H1 (cell line): Measurements from ENCODE around the gene ATXN7L3B. TPM values are rescaled to one million over a fixed set of nuclear protein-coding genes. Genes with fewer than 3 reads are reported as not detected.

ENCODE experiments used
- CTCF ChIA-PET: fragments of 300-600 bp; sonication (Branson Sonifier 250); formaldehyde crosslinking; loops from one replicate; lab custom pipeline; 2021; ENCODE audit not compliant: partially characterized antibody; lab: Charles Lee
- POLR2A ChIA-PET: fragments of 300-600 bp; sonication (Branson Sonifier 250); formaldehyde crosslinking; loops from one replicate; lab custom pipeline; 2021; ENCODE audit warnings: inconsistent platforms; ENCODE audit not compliant: partially characterized antibody; lab: Charles Lee
- DNase-seq, 2 experiments: peaks; one replicate each; pipeline versions ENCODE4 v3.0.0 to v3.0.0-alpha.2; 2010 to 2022; ENCODE audit warnings: low spot score in 2 of 2, low read depth in 1 of 2, mixed read lengths in 1 of 2
- FAIRE-seq: peaks from 2 replicates; lab custom pipeline; 2011; peaks lifted over from hg19 to GRCh38; lab: Jason Lieb, UNC
- H2AFZ ChIP-seq: 2 replicates; pipeline ENCODE4 v1.8.1; 2012; ENCODE audit warnings: low read length, inconsistent platforms
- H2AK5ac ChIP-seq: 2 replicates; pipeline ENCODE4 v1.6.1; 2013; ENCODE audit warnings: low read depth, low read length
- H2BK120ac ChIP-seq: replicated peaks from 2 replicates; pipeline ENCODE3; 2013; ENCODE audit warnings: low read depth, low read length, inconsistent platforms
- H2BK12ac ChIP-seq: 2 replicates; pipeline ENCODE4 v1.6.1; 2013; ENCODE audit warnings: low read depth, low read length
- H2BK15ac ChIP-seq: 2 replicates; pipeline ENCODE4 v1.6.1; 2013; ENCODE audit warnings: low read length
- H2BK20ac ChIP-seq: 2 replicates; pipeline ENCODE4 v1.6.1; 2013; ENCODE audit warnings: low read length
- H2BK5ac ChIP-seq: 2 replicates; pipeline ENCODE4 v1.6.1; 2013; ENCODE audit warnings: low read depth, low read length
- H3K14ac ChIP-seq: 2 replicates; pipeline ENCODE4 v1.6.1; 2013; ENCODE audit warnings: inconsistent platforms; ENCODE audit not compliant: insufficient read length
- H3K18ac ChIP-seq: 2 replicates; pipeline ENCODE4 v1.6.1; 2013; ENCODE audit warnings: low read length; ENCODE audit errors: extremely low read depth
- H3K23ac ChIP-seq: 2 replicates; pipeline ENCODE4 v1.6.1; 2013; ENCODE audit warnings: inconsistent platforms; ENCODE audit not compliant: insufficient read length
- H3K23me2 ChIP-seq: 2 replicates; pipeline ENCODE4 v1.6.1; 2013; ENCODE audit warnings: low read depth, low read length
- H3K27ac ChIP-seq: 2 replicates; pipeline ENCODE4 v1.6.1; 2011; ENCODE audit warnings: low read depth, low read length, inconsistent platforms
- H3K27me3 ChIP-seq, 4 experiments: replicated peaks in 1 of 4; 1 replicate in 1 of 4; 2 replicates in 3 of 4; pipeline versions ENCODE4 v1.6.1 to v1.8.1; 2011 to 2013; ENCODE audit warnings: low read length in 3 of 4, mild to moderate bottlenecking in 3 of 4, inconsistent platforms in 2 of 4, mixed read lengths in 2 of 4, moderate library complexity in 1 of 4; ENCODE audit not compliant: control insufficient read depth in 3 of 4, insufficient read depth in 3 of 4; ENCODE audit errors: extremely low read depth in 1 of 4
- H3K36me3 ChIP-seq, 4 experiments: 2 replicates each; pipeline versions ENCODE4 v1.6.1 to v1.8.1; 2011 to 2013; ENCODE audit warnings: mild to moderate bottlenecking in 4 of 4, low read length in 3 of 4, moderate library complexity in 2 of 4, control low read depth in 1 of 4, inconsistent platforms in 1 of 4; ENCODE audit not compliant: insufficient read depth in 4 of 4, control insufficient read depth in 2 of 4
- H3K4ac ChIP-seq: replicated peaks from 2 replicates; pipeline ENCODE3; 2013; ENCODE audit warnings: low read length, low read depth, mixed read lengths, inconsistent platforms; ENCODE audit not compliant: insufficient read length
- H3K4me1 ChIP-seq, 4 experiments: replicated peaks in 1 of 4; 1 replicate in 1 of 4; 2 replicates in 3 of 4; pipeline versions ENCODE4 v1.6.1 to v1.8.1; 2011 to 2013; ENCODE audit warnings: low read length in 3 of 4, inconsistent platforms in 2 of 4, mixed read lengths in 1 of 4; ENCODE audit not compliant: insufficient read depth in 4 of 4, control insufficient read depth in 3 of 4
- H3K4me2 ChIP-seq, 2 experiments: 2 replicates each; pipeline versions ENCODE4 v1.6.1 to v1.8.1; 2011 to 2013; ENCODE audit warnings: low read depth in 2 of 2, low read length in 2 of 2, control low read depth in 1 of 2, inconsistent platforms in 1 of 2, mild to moderate bottlenecking in 1 of 2; ENCODE audit not compliant: insufficient read depth in 1 of 2
- H3K4me3 ChIP-seq, 4 experiments: fragments of 200-600, 300-600 bp in 1 of 4; sonication (generic), shearing (Covaris generic), sonication (Bioruptor Twin) in 1 of 4; 2 replicates each; pipeline versions ENCODE4 v1.5.1 to v1.8.1; 2011 to 2016; ENCODE audit warnings: low read length in 4 of 4, low read depth in 3 of 4, control low read depth in 2 of 4, inconsistent platforms in 2 of 4, mild to moderate bottlenecking in 2 of 4, mixed read lengths in 1 of 4, moderate library complexity in 1 of 4; ENCODE audit not compliant: insufficient read depth in 2 of 4; ENCODE audit errors: extremely low read depth in 1 of 4
- H3K56ac ChIP-seq: replicated peaks from 2 replicates; pipeline ENCODE3; 2013; ENCODE audit warnings: low read depth, mild to moderate bottlenecking, mixed read lengths, low read length, inconsistent platforms; ENCODE audit not compliant: insufficient read length
- H3K79me1 ChIP-seq: 2 replicates; pipeline ENCODE4 v1.6.1; 2013; ENCODE audit warnings: low read depth, low read length, control low read depth
- H3K79me2 ChIP-seq, 2 experiments: 2 replicates each; pipeline versions ENCODE4 v1.6.1 to v1.8.1; 2012 to 2013; ENCODE audit warnings: low read length in 2 of 2, mild to moderate bottlenecking in 2 of 2, inconsistent platforms in 1 of 2; ENCODE audit not compliant: insufficient read depth in 2 of 2, control insufficient read depth in 1 of 2
- H3K9ac ChIP-seq, 4 experiments: replicated peaks in 1 of 4; 1 replicate in 1 of 4; 2 replicates in 3 of 4; pipeline versions ENCODE4 v1.6.1 to v1.8.1; 2011 to 2013; ENCODE audit warnings: low read depth in 3 of 4, low read length in 3 of 4, control low read depth in 2 of 4, mild to moderate bottlenecking in 2 of 4, moderate library complexity in 2 of 4, inconsistent platforms in 1 of 4; ENCODE audit errors: extremely low read depth in 1 of 4
- H3K9me3 ChIP-seq, 2 experiments: 2 replicates each; pipeline versions ENCODE4 v1.6.1 to v1.8.1; 2012 to 2013; ENCODE audit warnings: mild to moderate bottlenecking in 2 of 2, moderate library complexity in 2 of 2, control low read depth in 1 of 2, inconsistent platforms in 1 of 2, low read depth in 1 of 2, low read length in 1 of 2, mixed read lengths in 1 of 2; ENCODE audit not compliant: insufficient read depth in 2 of 2
- H4K20me1 ChIP-seq, 2 experiments: replicated peaks in 1 of 2; 2 replicates each; pipeline versions ENCODE3 to v1.8.1; 2011 to 2013; ENCODE audit warnings: inconsistent platforms in 2 of 2, low read length in 2 of 2, mild to moderate bottlenecking in 1 of 2; ENCODE audit not compliant: insufficient read depth in 2 of 2, control insufficient read depth in 1 of 2
- H4K5ac ChIP-seq: 2 replicates; pipeline ENCODE4 v1.6.1; 2013; ENCODE audit warnings: low read length, low read depth, mixed read lengths, inconsistent platforms; ENCODE audit not compliant: insufficient read length
- H4K8ac ChIP-seq: 2 replicates; pipeline ENCODE4 v1.8.0; 2013; ENCODE audit warnings: mild to moderate bottlenecking, moderate library complexity, low read length, inconsistent platforms; ENCODE audit not compliant: insufficient read depth; ENCODE audit errors: extremely low read depth
- H4K91ac ChIP-seq: replicated peaks from 2 replicates; pipeline ENCODE3; 2013; ENCODE audit warnings: low read length, mixed read lengths, inconsistent platforms; ENCODE audit not compliant: insufficient read length
- JUND ChIP-seq: IDR thresholded peaks from 2 replicates; pipeline ENCODE4 v1.6.1; 2011; ENCODE audit warnings: mild to moderate bottlenecking, improper control_type of control experiment, low read length
- NANOG ChIP-seq: IDR thresholded peaks from 2 replicates; pipeline ENCODE4 v1.6.1; 2011; ENCODE audit warnings: low read length, low read depth, mild to moderate bottlenecking, inconsistent platforms; ENCODE audit not compliant: insufficient read depth, poor library complexity, severe bottlenecking
- NRF1 ChIP-seq: IDR thresholded peaks from 2 replicates; pipeline ENCODE4 v1.6.1; 2011; ENCODE audit warnings: mild to moderate bottlenecking, low read depth, low read length, improper control_type of control experiment
- PHF8 ChIP-seq: fragments of 200-600 bp; sonication (generic); conservative IDR thresholded peaks from 2 replicates; pipeline ENCODE4 v1.7.1; 2012; ENCODE audit warnings: low read depth, mild to moderate bottlenecking, inconsistent platforms, low read length, moderate library complexity
- SP1 ChIP-seq: IDR thresholded peaks from 2 replicates; pipeline ENCODE4 v1.6.1; 2011; ENCODE audit warnings: low read depth, low read length
- TEAD4 ChIP-seq: IDR thresholded peaks from 2 replicates; pipeline ENCODE4 v1.6.1; 2012; ENCODE audit warnings: low read depth, low read length, inconsistent platforms, mixed read lengths
- WGBS, 2 experiments: shearing (Covaris generic) in 1 of 2; methylation state at CpG; one replicate each; pipeline versions ENCODE4 v1.1.6 to v1.1.7; 2013 to 2015; ENCODE audit warnings: low lambda C conversion rate in 2 of 2, mixed read lengths in 2 of 2, inconsistent platforms in 1 of 2, low coverage in 1 of 2, missing lambda C conversion rate in 1 of 2; ENCODE audit not compliant: insufficient replicate concordance in 2 of 2, insufficient coverage in 1 of 2, insufficient read length in 1 of 2; ENCODE audit errors: extremely low coverage in 1 of 2, missing lambda C conversion rate in 1 of 2; 5-methylcytosine and 5-hydroxymethylcytosine counted together
- polyA plus RNA-seq, 7 experiments: library from polyadenylated mRNA; depleted of rRNA in 3 of 7; stranded (reverse) in 5 of 7; unstranded in 2 of 7; fragments of >200 nt in 5 of 7; fragments of 200-250 nt in 2 of 7; gene quantifications; 1 replicate in 5 of 7; 2 replicates in 1 of 7; 4 replicates in 1 of 7; pipeline versions ENCODE4 v1.2.1 to v1.2.3, GENCODE V29; 2011 to 2013; ENCODE audit warnings: missing spikeins in 2 of 7, mixed read lengths in 2 of 7
- total RNA-seq: library from RNA; stranded (reverse); fragmentation: NEBNext Ultra II Directional; extraction: Animal tissue kit (Norgen Biotek cat#: 25700); gene quantifications from 2 replicates; pipeline ENCODE4 v1.2.1, GENCODE V29; 2021

The ATXN7L3B gene
- total and polyA plus RNA-seq, 2 of the 8 experiments (the other 6 are each of a cell fraction or from before 2014, with no cell fraction given), result 23.7 to 39.9 TPM

- no peak overlapping the region for H4K91ac ChIP-seq
- H3K18ac ChIP-seq, result no peak overlapping the region
- H2BK5ac ChIP-seq, result no peak overlapping the region
- no peak overlapping the region for H2BK12ac ChIP-seq
- H2BK15ac ChIP-seq, result no peak overlapping the region
- no peak overlapping the region for H2BK120ac ChIP-seq
- ChIA-PET POLR2A (no interaction called here), CTCF (interaction anchor here (0.6 kb wide), 1 partner anchor 805 kb away, joined by 3 read pairs; no protein-coding TSS in a partner anchor)
- H3K27ac ChIP-seq, result no peak overlapping the region
- WGBS, 2 experiments, result 57% methylated on average over 2 of the region's 2 CpGs; no CpG with 5 or more reads in 1 of the 2 experiments
- no peaks in the 10 kb centered on the region for H3K36me3 ChIP-seq
- H3K23ac ChIP-seq, result no peak overlapping the region
- H3K9ac ChIP-seq, result no peak overlapping the region
- DNase-seq (no peak), FAIRE-seq (no peak)
- H3K4me1 ChIP-seq, result 0 out of 7 replicates have a peak, but pooled peaks cover 0 to 2% (median 0%) of the 10 kb centered on the region in 4 experiments
- no peak overlapping the region for H3K4ac ChIP-seq
- H4K8ac ChIP-seq, result no peak overlapping the region
- no peak overlapping the region for H3K4me3 ChIP-seq
- H4K20me1 ChIP-seq, result no peaks in the 10 kb centered on the region
- no peaks in the 10 kb centered on the region for H3K23me2 ChIP-seq
- no peaks in the 10 kb centered on the region for H3K27me3 ChIP-seq
- no peak overlapping the region for H2AK5ac ChIP-seq
- 0 out of 2 replicates have a peak overlapping the region, but pooled peaks have one; percentile 18 for H2AFZ ChIP-seq
- H3K14ac ChIP-seq, result no peak overlapping the region
- H2BK20ac ChIP-seq, result no peak overlapping the region
- H3K79me1 ChIP-seq, result no peaks in the 10 kb centered on the region
- H3K4me2 ChIP-seq, result no peak overlapping the region
- H4K5ac ChIP-seq, result no peak overlapping the region
- no peak overlapping the region for H3K56ac ChIP-seq
- no peaks in the 10 kb centered on the region for H3K9me3 ChIP-seq
- H3K79me2 ChIP-seq, result no peaks in the 10 kb centered on the region
- no peak for TF ChIP-seq NRF1
- no peak for TF ChIP-seq NANOG
- TF ChIP-seq JUND, result peak; percentile 22; the same call in 1 of the 2 replicates
- no peak for TF ChIP-seq PHF8
- TF ChIP-seq SP1, result no peak
- TF ChIP-seq TEAD4, result no peak
Measured at GRCh38 chr12:74581439-74581838, 43.8 kb downstream of the ATXN7L3B start.
